Transverse colon (tissue), 4 donors: ENCODE results near the gene ADGRE2. TPM values are rescaled to one million over a fixed set of nuclear protein-coding genes. Genes with fewer than 3 reads are reported as not detected.

Experiments
- DNase-seq: peaks from one replicate; pipeline ENCODE4 v3.0.0-alpha.2; 2019
- H3K27ac ChIP-seq, 4 donors: fragments of 200-600 bp; sonication (generic); 2 replicates each; pipeline ENCODE4 v1.5.1; 2016 to 2018; ENCODE audit warnings: inconsistent platforms in 4 of 4
- H3K27me3 ChIP-seq: fragments of 200-600 bp; sonication (generic); 2 replicates; pipeline ENCODE4 v1.5.1; 2017; ENCODE audit warnings: inconsistent platforms
- H3K36me3 ChIP-seq, 4 donors: fragments of 200-600 bp; sonication (generic); 2 replicates each; pipeline ENCODE4 v1.5.1; 2017 to 2019; ENCODE audit warnings: inconsistent platforms in 4 of 4
- H3K4me1 ChIP-seq, 4 donors: fragments of 200-600 bp; sonication (generic); 2 replicates each; pipeline ENCODE4 v1.5.1; 2017 to 2020; ENCODE audit warnings: inconsistent platforms in 4 of 4
- H3K4me3 ChIP-seq, 4 donors: fragments of 200-600 bp; sonication (generic); 1 replicate in 1 of 4; 2 replicates in 3 of 4; pipeline versions ENCODE4 v1.5.1 to v1.6.1; 2017 to 2019; ENCODE audit warnings: inconsistent platforms in 4 of 4
- H3K9me3 ChIP-seq, 2 donors: fragments of 200-600 bp; sonication (generic); 2 replicates each; pipeline ENCODE4 v1.5.1; 2017 to 2019; ENCODE audit warnings: inconsistent platforms in 2 of 2
- EP300 ChIP-seq: sonication (generic); formaldehyde crosslinking; IDR thresholded peaks from one replicate; pipeline ENCODE4 v1.6.1; 2017; ENCODE audit warnings: antibody characterized with exemption, low read depth
- POLR2A ChIP-seq: fragments of 450-650 bp; IDR thresholded peaks from one replicate; pipeline ENCODE4 v1.6.1; 2016; ENCODE audit warnings: antibody characterized with exemption, mild to moderate bottlenecking, moderate library complexity
- POLR2AphosphoS5 ChIP-seq, 3 donors: sonication (generic); formaldehyde crosslinking; IDR thresholded peaks; one replicate each; pipeline ENCODE4 v1.6.1; 2016; ENCODE audit warnings: antibody characterized with exemption in 3 of 3
- WGBS, 2 donors: methylation state at CpG; one replicate each; pipeline ENCODE4 v1.1.5; 2018; ENCODE audit warnings: low coverage in 1 of 2; 5-methylcytosine and 5-hydroxymethylcytosine counted together
- in situ Hi-C, 4 donors: fragments of 200-750 bp; cut with MboI; loops; one replicate each; pipeline versions ENCODE4 v1.15.0 to v1.15.1; 2017; ENCODE audit warnings: low sequenced_read_pairs in 3 of 4, low pct_ligation_motif_present in 1 of 4, low pct_unique_long_range_greater_than_20kb in 1 of 4
- intact Hi-C: fragments of 100-400 bp; cut with DNase I; formaldehyde crosslinking; loops from one replicate; pipeline ENCODE4 v1.15.1; 2023; ENCODE audit warnings: low total_unique reads
- total RNA-seq, 4 donors: library from RNA; depleted of rRNA; stranded (reverse); fragments of >200 nt; gene quantifications; one replicate each; pipeline ENCODE4 v1.1.0, GENCODE V29; 2016
- TF ChIP-seq, protein P1 (sequence below), 5 experiments: fragments of 200-600 bp in 3 of 5; fragments of 450-650 bp in 2 of 5; sonication (generic) in 3 of 5; IDR thresholded peaks; 1 replicate in 2 of 5; 2 replicates in 3 of 5; pipeline ENCODE4 v1.5.1; 2016 to 2017; ENCODE audit warnings: antibody characterized with exemption in 5 of 5, inconsistent platforms in 3 of 5, mild to moderate bottlenecking in 2 of 5, moderate library complexity in 1 of 5

The ADGRE2 gene
- total RNA-seq, 4 donors from 2014 or later = 1.00 to 3.3 (median 1.8) TPM

GRCh38 chr19:14814982-14815652 lies 36.8 kb upstream of the ADGRE2 start:
- H3K36me3 ChIP-seq = no peaks in the 10 kb centered on the region
- no peak for DNase-seq
- in situ Hi-C loops = no loop called here
- no peak overlapping the region for H3K27ac ChIP-seq
- no peaks in the 10 kb centered on the region for H3K9me3 ChIP-seq
- H3K27me3 ChIP-seq = no peaks in the 10 kb centered on the region
- TF ChIP-seq EP300 (no peak), POLR2AphosphoS5 (IDR thresholded peaks at IDR 0.05) (no peak), POLR2A (no peak)
- intact Hi-C loops = no loop called here
- no peak overlapping the region for H3K4me3 ChIP-seq
- no peaks in the 10 kb centered on the region for H3K4me1 ChIP-seq
- WGBS, 2 donors = 40 to 65% methylated on average over 1 to 2 of the region's 2 CpGs

GRCh38 chr19:14809272-14810057 lies 31.1 kb upstream of the ADGRE2 start:
- Histone ChIP-seq H3K9me3 (no peaks in the 10 kb centered on the region), H3K4me1 (no peaks in the 10 kb centered on the region), H3K27ac (no peak overlapping the region), H3K4me3 (no peak overlapping the region), H3K27me3 (no peaks in the 10 kb centered on the region), H3K36me3 (no peaks in the 10 kb centered on the region)
- TF ChIP-seq POLR2A (no peak), POLR2AphosphoS5 (IDR thresholded peaks at IDR 0.05) (no peak), EP300 (no peak)
- TF ChIP-seq, protein P1, sequence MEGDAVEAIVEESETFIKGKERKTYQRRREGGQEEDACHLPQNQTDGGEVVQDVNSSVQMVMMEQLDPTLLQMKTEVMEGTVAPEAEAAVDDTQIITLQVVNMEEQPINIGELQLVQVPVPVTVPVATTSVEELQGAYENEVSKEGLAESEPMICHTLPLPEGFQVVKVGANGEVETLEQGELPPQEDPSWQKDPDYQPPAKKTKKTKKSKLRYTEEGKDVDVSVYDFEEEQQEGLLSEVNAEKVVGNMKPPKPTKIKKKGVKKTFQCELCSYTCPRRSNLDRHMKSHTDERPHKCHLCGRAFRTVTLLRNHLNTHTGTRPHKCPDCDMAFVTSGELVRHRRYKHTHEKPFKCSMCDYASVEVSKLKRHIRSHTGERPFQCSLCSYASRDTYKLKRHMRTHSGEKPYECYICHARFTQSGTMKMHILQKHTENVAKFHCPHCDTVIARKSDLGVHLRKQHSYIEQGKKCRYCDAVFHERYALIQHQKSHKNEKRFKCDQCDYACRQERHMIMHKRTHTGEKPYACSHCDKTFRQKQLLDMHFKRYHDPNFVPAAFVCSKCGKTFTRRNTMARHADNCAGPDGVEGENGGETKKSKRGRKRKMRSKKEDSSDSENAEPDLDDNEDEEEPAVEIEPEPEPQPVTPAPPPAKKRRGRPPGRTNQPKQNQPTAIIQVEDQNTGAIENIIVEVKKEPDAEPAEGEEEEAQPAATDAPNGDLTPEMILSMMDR (IDR thresholded peaks at IDR 0.05) = no peak
- in situ Hi-C loops = no loop called here
- DNase-seq = no peak
- WGBS, 2 donors = 43 to 54% methylated on average over 8 to 9 of the region's 9 CpGs
- intact Hi-C loops = loop anchor here (2.0 to 10.0 kb wide), 2 partner anchors 79 to 665 kb away; partner anchors contain the start of gene PGLYRP2

DNA sequence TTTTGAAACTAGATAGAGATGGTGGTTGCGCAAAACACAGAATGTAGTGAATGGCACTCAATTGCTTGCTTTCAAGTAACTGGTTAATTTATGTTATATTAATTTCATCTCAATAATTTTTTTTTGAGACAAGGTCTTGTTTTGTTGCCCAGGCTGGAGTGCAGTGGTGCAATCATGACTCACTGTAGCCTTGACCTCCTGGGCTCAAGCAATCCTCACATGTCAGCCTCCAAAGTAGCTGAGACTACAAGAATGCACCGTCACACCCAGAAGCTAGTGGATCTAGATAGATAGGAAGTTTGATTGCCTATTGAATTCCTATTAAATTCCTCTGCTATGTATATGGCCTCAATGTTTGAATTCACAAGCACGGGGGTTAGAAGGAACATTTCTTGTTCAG lies 26.4 kb upstream of the ADGRE2 start:
- no peak for DNase-seq
- Histone ChIP-seq H3K27me3 (no peaks in the 10 kb centered on the region), H3K4me3 (no peak overlapping the region), H3K27ac (no peak overlapping the region), H3K9me3 (no peaks in the 10 kb centered on the region), H3K4me1 (no peaks in the 10 kb centered on the region), H3K36me3 (no peaks in the 10 kb centered on the region)
- TF ChIP-seq POLR2AphosphoS5 (IDR thresholded peaks at IDR 0.05) (no peak), POLR2A (no peak), EP300 (no peak)
- TF ChIP-seq, protein P1 (IDR thresholded peaks at IDR 0.05) = no peak
- intact Hi-C loops = loop anchor here (10.0 kb wide), 1 partner anchor 670 kb away; the partner anchor contains the start of gene PGLYRP2
- 78% methylated on average over 3 of the region's 3 CpGs; no CpG with 5 or more reads in 1 of the 2 donors for WGBS, 2 donors
- in situ Hi-C loops = no loop called here

- Histone ChIP-seq H3K9me3 (no peaks in the 10 kb centered on the region), H3K27ac (no peak overlapping the region), H3K4me3 (no peak overlapping the region), H3K36me3 (no peaks in the 10 kb centered on the region), H3K4me1 (no peaks in the 10 kb centered on the region), H3K27me3 (no peaks in the 10 kb centered on the region)
- no peak for TF ChIP-seq EP300
- TF ChIP-seq POLR2A = no peak
- no peak for TF ChIP-seq POLR2AphosphoS5 (IDR thresholded peaks at IDR 0.05)
- TF ChIP-seq, protein P1 (IDR thresholded peaks at IDR 0.05) = no peak
- no peak for DNase-seq
- intact Hi-C loops (no loop called here), in situ Hi-C loops (no loop called here)
- 82 to 100% methylated on average over 1 to 5 of the region's 5 CpGs for WGBS, 2 donors
These were observed 20.4 kb upstream of the ADGRE2 start for GRCh38 chr19:14798760-14799159.
